IMR-90 (cell line): ENCODE data around the gene ATP6V1F. TPM values are rescaled to one million over a fixed set of nuclear protein-coding genes. Genes with fewer than 3 reads are reported as not detected.

Experiments used
- ATAC-seq: fragments of 200-7000 bp; cut with Tn5 transposase; 2 replicates; pipeline ENCODE4 v1.9.1; 2020; ENCODE audit warnings: low read depth, mild to moderate bottlenecking, moderate library complexity
- BruUV-seq: library from RNA; stranded (reverse); fragments of 400-500 nt; replicated peaks from 2 replicates; lab custom pipeline; 2021; lab: Mats Ljungman, UMichigan
- CTCF ChIA-PET: fragments of 300-600 bp; formaldehyde crosslinking; extraction: SDS; loops from one replicate; lab custom pipeline; 2021; ENCODE audit warnings: antibody characterized with exemption; lab: Yijun Ruan, JAX
- POLR2A ChIA-PET: fragments of 300-600 bp; sonication (Branson Sonifier 250); formaldehyde crosslinking; loops from one replicate; lab custom pipeline; 2022; ENCODE audit warnings: antibody characterized with exemption; ENCODE audit not compliant: unreplicated experiment; lab: Charles Lee
- DNase-seq: peaks from one replicate; pipeline ENCODE4 v3.0.0; 2013
- H2AFZ ChIP-seq: replicated peaks from 2 replicates; pipeline ENCODE3; 2013; ENCODE audit warnings: low read length, mild to moderate bottlenecking; ENCODE audit not compliant: poor library complexity
- H2AK5ac ChIP-seq: 2 replicates; pipeline ENCODE4 v1.6.1; 2013; ENCODE audit warnings: low read depth, low read length, inconsistent platforms
- H2AK9ac ChIP-seq: replicated peaks from 2 replicates; pipeline ENCODE3; 2013; ENCODE audit warnings: mild to moderate bottlenecking, low read depth, low read length, moderate library complexity; ENCODE audit not compliant: poor library complexity
- H2BK120ac ChIP-seq: 2 replicates; pipeline ENCODE4 v1.6.1; 2013; ENCODE audit warnings: low read depth, low read length, inconsistent platforms
- H2BK15ac ChIP-seq: 3 replicates; pipeline ENCODE4 v1.6.1; 2013; ENCODE audit warnings: low read depth, low read length, inconsistent platforms
- H2BK20ac ChIP-seq: 2 replicates; pipeline ENCODE4 v1.6.1; 2013; ENCODE audit warnings: low read depth, mild to moderate bottlenecking, inconsistent platforms, low read length, moderate library complexity
- H2BK5ac ChIP-seq: 2 replicates; pipeline ENCODE4 v1.6.1; 2013; ENCODE audit warnings: mild to moderate bottlenecking, low read depth, low read length, inconsistent platforms; ENCODE audit not compliant: poor library complexity, severe bottlenecking
- H3K14ac ChIP-seq: replicated peaks from 2 replicates; pipeline ENCODE4 v1.6.1; 2013; ENCODE audit warnings: low read depth, low read length, inconsistent platforms
- H3K18ac ChIP-seq: 2 replicates; pipeline ENCODE4 v1.6.1; 2013; ENCODE audit warnings: low read depth, low read length, control low read depth
- H3K23ac ChIP-seq: 2 replicates; pipeline ENCODE4 v1.6.1; 2013; ENCODE audit warnings: low read depth, low read length, inconsistent platforms
- H3K27ac ChIP-seq: 2 replicates; pipeline ENCODE4 v1.5.1; 2013; ENCODE audit warnings: mild to moderate bottlenecking, control low read depth, low read length; ENCODE audit not compliant: insufficient read depth
- H3K27me3 ChIP-seq: 2 replicates; pipeline ENCODE4 v1.6.1; 2013; ENCODE audit warnings: low read length; ENCODE audit not compliant: control insufficient read depth, insufficient read depth
- H3K36me3 ChIP-seq: 2 replicates; pipeline ENCODE4 v1.6.1; 2013; ENCODE audit warnings: low read length, mixed read lengths; ENCODE audit not compliant: control insufficient read depth, insufficient read depth
- H3K4ac ChIP-seq: 2 replicates; pipeline ENCODE4 v1.6.1; 2013; ENCODE audit warnings: low read depth, low read length, inconsistent platforms
- H3K4me1 ChIP-seq: 2 replicates; pipeline ENCODE4 v1.6.1; 2013; ENCODE audit warnings: low read length, mixed read lengths; ENCODE audit not compliant: control insufficient read depth, insufficient read depth
- H3K4me2 ChIP-seq: 2 replicates; pipeline ENCODE4 v1.6.1; 2013; ENCODE audit warnings: low read depth, mild to moderate bottlenecking, control low read depth, low read length, moderate library complexity
- H3K4me3 ChIP-seq: 2 replicates; pipeline ENCODE4 v1.5.1; 2013; ENCODE audit warnings: low read depth, mild to moderate bottlenecking, control low read depth, low read length, moderate library complexity; ENCODE audit not compliant: insufficient read depth
- H3K56ac ChIP-seq: 2 replicates; pipeline ENCODE4 v1.6.1; 2013; ENCODE audit warnings: low read length, inconsistent platforms; ENCODE audit not compliant: insufficient read depth; ENCODE audit errors: extremely low read depth
- H3K79me1 ChIP-seq, 2 experiments: 2 replicates each; pipeline ENCODE4 v1.6.1; 2013; ENCODE audit warnings: low read length in 2 of 2, inconsistent platforms in 1 of 2, low read depth in 1 of 2
- H3K9ac ChIP-seq: 2 replicates; pipeline ENCODE4 v1.6.1; 2013; ENCODE audit warnings: low read depth, low read length, control low read depth
- H3K9me1 ChIP-seq: 2 replicates; pipeline ENCODE4 v1.6.1; 2013; ENCODE audit warnings: low read length, inconsistent platforms; ENCODE audit not compliant: insufficient read depth
- H3K9me3 ChIP-seq: 2 replicates; pipeline ENCODE4 v1.6.1; 2013; ENCODE audit warnings: low read length; ENCODE audit not compliant: control insufficient read depth, insufficient read depth
- H4K20me1 ChIP-seq: 2 replicates; pipeline ENCODE4 v1.6.1; 2013; ENCODE audit warnings: low read length, inconsistent platforms; ENCODE audit not compliant: insufficient read depth
- H4K5ac ChIP-seq: 2 replicates; pipeline ENCODE4 v1.6.1; 2013; ENCODE audit warnings: mild to moderate bottlenecking, low read depth, low read length, control low read depth
- H4K8ac ChIP-seq, 2 experiments: 2 replicates each; pipeline ENCODE4 v1.6.1; 2013; ENCODE audit warnings: low read depth in 2 of 2, low read length in 2 of 2, control low read depth in 1 of 2, inconsistent platforms in 1 of 2
- H4K91ac ChIP-seq: 2 replicates; pipeline ENCODE4 v1.6.1; 2013; ENCODE audit warnings: low read depth, low read length, inconsistent platforms; ENCODE audit not compliant: insufficient read depth
- BHLHE40 ChIP-seq: fragments of 150-350 bp; IDR thresholded peaks from 2 replicates; pipeline ENCODE4 v1.6.1; 2016; ENCODE audit warnings: mild to moderate bottlenecking, low read depth, low read length
- CHD1 ChIP-seq: IDR thresholded peaks from 2 replicates; pipeline ENCODE4 v1.6.1; 2012; ENCODE audit warnings: low read depth, low read length, improper control_type of control experiment
- FOS ChIP-seq: fragments of 150-350 bp; IDR thresholded peaks from 2 replicates; pipeline ENCODE4 v1.6.1; 2016; ENCODE audit warnings: low read depth, low read length
- MAZ ChIP-seq: IDR thresholded peaks from 2 replicates; pipeline ENCODE4 v1.6.1; 2012; ENCODE audit warnings: low read depth, mild to moderate bottlenecking, low read length, improper control_type of control experiment, moderate library complexity, borderline replicate concordance
- NFE2L2 ChIP-seq: fragments of 150-350 bp; IDR thresholded peaks from 2 replicates; pipeline ENCODE4 v1.6.1; 2016; ENCODE audit warnings: low read depth, mild to moderate bottlenecking, low read length
- POLR2A ChIP-seq: IDR thresholded peaks from 2 replicates; pipeline ENCODE4 v1.6.1; 2012; ENCODE audit warnings: mild to moderate bottlenecking, low read depth, low read length
- RAD21 ChIP-seq: IDR thresholded peaks from 2 replicates; pipeline ENCODE4 v1.6.1; 2012; ENCODE audit warnings: low read length, improper control_type of control experiment
- RCOR1 ChIP-seq: IDR thresholded peaks from 2 replicates; pipeline ENCODE4 v1.6.1; 2012; ENCODE audit warnings: mild to moderate bottlenecking, low read length, improper control_type of control experiment; ENCODE audit not compliant: insufficient replicate concordance
- SMC3 ChIP-seq: fragments of 150-350 bp; IDR thresholded peaks from 2 replicates; pipeline ENCODE4 v1.6.1; 2016; ENCODE audit warnings: low read depth, mild to moderate bottlenecking, antibody characterized with exemption, low read length, moderate library complexity
- WGBS, 2 experiments: methylation state at CpG; one replicate each; pipeline versions ENCODE4 v1.1.5 to v1.1.7; 2013; ENCODE audit warnings: missing lambda C conversion rate in 2 of 2; ENCODE audit not compliant: insufficient read length in 1 of 2; ENCODE audit errors: extremely low coverage in 2 of 2; 5-methylcytosine and 5-hydroxymethylcytosine counted together
- dilution Hi-C: fragments of 300-500 bp; cut with HindIII; formaldehyde crosslinking; loops from one replicate; pipeline ENCODE4 v1.14.3; 2018; ENCODE audit warnings: low sequenced_read_pairs; ENCODE audit not compliant: unreplicated experiment
- in situ Hi-C: fragments of 300-500 bp; cut with MboI; formaldehyde crosslinking; loops from 3 replicates; pipeline ENCODE4 v1.14.3; 2019; ENCODE audit warnings: low sequenced_read_pairs, inconsistent platforms, mixed read lengths
- intact Hi-C: fragments of 100-400 bp; cut with micrococcal nuclease; formaldehyde crosslinking; loops from 2 replicates; pipeline ENCODE4 v1.10.0; 2022
- polyA plus RNA-seq, 3 experiments: library from polyadenylated mRNA; depleted of rRNA; stranded (reverse); fragments of >200 nt; gene quantifications; 2 replicates each; pipeline ENCODE4 v1.2.3, GENCODE V29; 2012; ENCODE audit warnings: low replicate concordance in 1 of 3
- total RNA-seq: library from RNA; depleted of rRNA; stranded (reverse); fragments of >200 nt; gene quantifications from 2 replicates; pipeline ENCODE4 v1.2.3, GENCODE V29; 2012
- TF ChIP-seq, protein P1 (sequence below): conservative IDR thresholded peaks from 2 replicates; pipeline ENCODE4 v1.5.1; 2012; ENCODE audit warnings: mild to moderate bottlenecking, low read depth, low read length, improper control_type of control experiment

ATP6V1F gene
- total and polyA plus RNA-seq, 2 of the 4 experiments (the other 2 are of a cell fraction), result 104 to 321 TPM

DNA sequence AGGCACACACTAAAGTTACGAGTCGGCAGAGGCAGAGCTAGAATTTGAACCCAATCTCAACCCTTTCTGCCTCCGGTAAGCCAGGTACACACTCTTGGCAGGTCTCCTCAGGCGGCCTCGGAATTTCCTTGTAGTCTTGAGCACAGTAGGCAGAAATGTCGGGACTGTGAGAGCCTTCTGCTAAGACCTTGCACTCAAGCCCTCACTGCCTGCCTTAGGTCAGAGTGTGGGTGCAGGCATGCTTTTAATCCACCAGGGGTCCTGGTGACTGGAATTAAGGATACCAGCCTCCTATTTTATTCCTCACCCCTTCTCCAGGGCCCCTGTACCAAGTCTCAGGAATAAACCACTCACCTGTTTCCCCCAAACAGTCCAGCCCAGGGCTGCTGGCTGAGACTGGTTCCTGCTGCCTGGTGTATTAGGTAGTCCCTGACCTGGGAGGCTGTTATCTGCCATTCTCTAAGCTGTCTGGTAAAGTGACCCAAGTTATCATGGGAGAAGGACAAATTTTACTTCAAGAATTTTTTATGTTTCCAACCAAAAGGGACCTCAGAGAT is 855 bp downstream of the ATP6V1F start:
- Histone ChIP-seq H2AK9ac (peak overlapping the region; percentile 93), H4K8ac (peak overlapping the region; percentile 18 to 92; a peak in 3 of 4 replicates), H3K4ac (peak overlapping the region; percentile 75), H3K4me3 (peak overlapping the region; percentile 66), H3K4me1 (peaks cover 2% of the 10 kb centered on the region), H3K9me3 (no peaks in the 10 kb centered on the region), H3K27ac (peak overlapping the region; percentile 74), H3K36me3 (peaks cover 26% of the 10 kb centered on the region), H2BK5ac (peak overlapping the region; percentile 61), H2AFZ (peak overlapping the region; percentile 93), H4K91ac (peak overlapping the region; percentile 1; the same call in 1 of the 2 replicates), H3K79me1 (peaks cover 11 to 16% of the 10 kb centered on the region in 2 experiments), H2BK15ac (no peak overlapping the region), H4K5ac (no peak overlapping the region), H3K14ac (peak overlapping the region; percentile 92), H3K27me3 (no peaks in the 10 kb centered on the region; the same call in 1 of the 2 replicates), H2BK20ac (no peak overlapping the region), H3K9me1 (peaks cover 5% of the 10 kb centered on the region; the same call in 1 of the 2 replicates), H3K56ac (peak overlapping the region; percentile 75; the same call in 1 of the 2 replicates), H4K20me1 (peaks cover 38% of the 10 kb centered on the region), H2BK120ac (peak overlapping the region; percentile 8; the same call in 1 of the 2 replicates), H3K23ac (peak overlapping the region; percentile 87), H3K18ac (no peak overlapping the region), H2AK5ac (peak overlapping the region; percentile 82), H3K9ac (peak overlapping the region; percentile 88), H3K4me2 (peak overlapping the region; percentile 79)
- intact Hi-C loops, result no loop called here
- ATAC-seq, result peak; percentile 46
- ChIA-PET CTCF (interaction anchor here (0.7 to 2.0 kb wide), 3 partner anchors 17 to 63 kb away, joined by 3 to 5 read pairs (median 4); no protein-coding TSS in a partner anchor), POLR2A (interaction anchor here (1.1 kb wide), 1 partner anchor 36 kb away, joined by 3 read pairs; no protein-coding TSS in a partner anchor)
- dilution Hi-C loops, result no loop called here
- BruUV-seq, result no TSS peak
- no CpG with 5 or more reads among the region's 6 CpGs for WGBS, 2 experiments
- TF ChIP-seq FOS (no peak), RAD21 (peak; percentile 45), RCOR1 (no peak), NFE2L2 (no peak), MAZ (no peak), POLR2A (no peak), CHD1 (no peak), BHLHE40 (no peak), SMC3 (peak; percentile 50)
- TF ChIP-seq, protein P1, sequence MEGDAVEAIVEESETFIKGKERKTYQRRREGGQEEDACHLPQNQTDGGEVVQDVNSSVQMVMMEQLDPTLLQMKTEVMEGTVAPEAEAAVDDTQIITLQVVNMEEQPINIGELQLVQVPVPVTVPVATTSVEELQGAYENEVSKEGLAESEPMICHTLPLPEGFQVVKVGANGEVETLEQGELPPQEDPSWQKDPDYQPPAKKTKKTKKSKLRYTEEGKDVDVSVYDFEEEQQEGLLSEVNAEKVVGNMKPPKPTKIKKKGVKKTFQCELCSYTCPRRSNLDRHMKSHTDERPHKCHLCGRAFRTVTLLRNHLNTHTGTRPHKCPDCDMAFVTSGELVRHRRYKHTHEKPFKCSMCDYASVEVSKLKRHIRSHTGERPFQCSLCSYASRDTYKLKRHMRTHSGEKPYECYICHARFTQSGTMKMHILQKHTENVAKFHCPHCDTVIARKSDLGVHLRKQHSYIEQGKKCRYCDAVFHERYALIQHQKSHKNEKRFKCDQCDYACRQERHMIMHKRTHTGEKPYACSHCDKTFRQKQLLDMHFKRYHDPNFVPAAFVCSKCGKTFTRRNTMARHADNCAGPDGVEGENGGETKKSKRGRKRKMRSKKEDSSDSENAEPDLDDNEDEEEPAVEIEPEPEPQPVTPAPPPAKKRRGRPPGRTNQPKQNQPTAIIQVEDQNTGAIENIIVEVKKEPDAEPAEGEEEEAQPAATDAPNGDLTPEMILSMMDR, result peak; percentile 61
- DNase-seq, result peak; percentile 74
- in situ Hi-C loops, result no loop called here
